ENCODE data around the gene TIRAP.

Gene TIRAP

DNA sequence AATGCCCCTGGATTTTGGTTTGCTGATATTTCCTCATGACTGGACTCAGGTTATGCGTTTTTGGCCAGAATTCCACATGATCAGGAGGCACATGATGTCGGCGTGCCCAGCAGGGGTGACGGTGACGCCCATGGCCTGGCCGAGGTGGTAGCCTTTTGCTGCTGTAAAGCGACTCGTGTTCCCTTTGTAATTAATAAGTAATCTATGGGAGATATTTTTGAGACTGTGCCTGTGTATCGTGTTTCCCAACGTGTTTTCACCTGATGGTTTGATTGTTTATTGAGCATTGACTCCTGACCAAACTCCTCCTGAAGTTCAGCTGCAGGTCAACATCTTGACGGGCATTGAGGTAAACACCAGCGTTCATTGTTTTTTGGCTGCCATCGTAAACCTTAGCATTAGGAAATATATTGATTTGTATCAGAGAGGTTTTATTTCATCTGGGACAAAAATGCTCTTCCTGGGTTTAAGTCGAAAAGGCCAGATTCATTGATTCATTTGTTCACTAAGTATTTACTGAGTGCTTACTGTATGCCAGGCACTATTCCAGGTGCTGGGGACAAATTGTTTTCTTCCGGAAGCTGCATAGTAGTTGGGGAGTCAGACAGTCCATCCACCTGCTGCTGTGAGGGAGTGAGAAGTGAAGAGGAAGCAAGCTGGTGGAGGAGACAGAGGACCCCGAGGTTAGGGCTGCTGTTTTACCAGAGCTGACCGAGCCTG lies 44.5 kb downstream of the TIRAP start:
- DNase-seq (ENCODE audit: low read depth), result no peak

DNA sequence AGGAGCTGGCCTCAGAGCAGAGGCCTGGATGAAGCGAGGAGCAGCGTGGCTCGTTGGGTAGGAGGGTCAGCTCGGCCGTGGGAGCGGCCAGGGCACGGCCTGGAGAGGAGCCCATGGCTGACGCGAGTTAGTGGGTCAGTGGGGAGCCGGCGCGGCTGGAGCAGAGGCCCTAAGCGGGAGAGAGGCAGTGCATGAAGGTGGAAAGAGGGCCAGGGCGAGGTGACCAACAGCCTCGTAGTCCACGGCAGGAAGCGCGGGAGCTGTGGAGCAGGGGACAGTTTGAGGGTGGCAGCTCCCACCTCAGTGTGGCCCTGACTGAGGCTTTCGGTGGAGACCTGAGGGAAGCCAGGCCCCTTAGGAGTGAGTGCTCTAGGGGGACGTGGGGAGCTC lies 45.1 kb downstream of the TIRAP start:
- DNase-seq (ENCODE audit: low read depth), result no peak

DNA sequence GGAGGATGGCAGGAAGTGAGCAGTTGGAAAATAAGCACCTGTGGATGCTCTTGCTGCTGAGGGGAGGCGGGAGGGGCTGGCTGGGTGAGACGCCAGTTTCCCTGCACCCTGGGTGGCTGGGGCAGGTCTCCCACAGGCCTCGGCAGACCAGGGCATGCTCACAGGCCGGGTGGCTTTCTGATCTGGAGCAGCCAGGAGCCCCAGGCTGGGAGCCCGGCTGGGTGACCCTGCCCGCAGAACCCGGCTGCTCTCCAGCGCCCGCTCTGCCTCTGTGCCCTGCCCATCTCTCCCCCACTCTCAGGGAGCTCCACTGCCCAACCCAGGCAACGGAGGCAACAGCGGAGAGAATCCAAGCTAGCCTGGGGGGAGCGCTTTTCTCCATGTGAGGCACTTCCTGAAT lies 45.6 kb downstream of the TIRAP start:
- no peak for DNase-seq (ENCODE audit: low read depth)

DNA sequence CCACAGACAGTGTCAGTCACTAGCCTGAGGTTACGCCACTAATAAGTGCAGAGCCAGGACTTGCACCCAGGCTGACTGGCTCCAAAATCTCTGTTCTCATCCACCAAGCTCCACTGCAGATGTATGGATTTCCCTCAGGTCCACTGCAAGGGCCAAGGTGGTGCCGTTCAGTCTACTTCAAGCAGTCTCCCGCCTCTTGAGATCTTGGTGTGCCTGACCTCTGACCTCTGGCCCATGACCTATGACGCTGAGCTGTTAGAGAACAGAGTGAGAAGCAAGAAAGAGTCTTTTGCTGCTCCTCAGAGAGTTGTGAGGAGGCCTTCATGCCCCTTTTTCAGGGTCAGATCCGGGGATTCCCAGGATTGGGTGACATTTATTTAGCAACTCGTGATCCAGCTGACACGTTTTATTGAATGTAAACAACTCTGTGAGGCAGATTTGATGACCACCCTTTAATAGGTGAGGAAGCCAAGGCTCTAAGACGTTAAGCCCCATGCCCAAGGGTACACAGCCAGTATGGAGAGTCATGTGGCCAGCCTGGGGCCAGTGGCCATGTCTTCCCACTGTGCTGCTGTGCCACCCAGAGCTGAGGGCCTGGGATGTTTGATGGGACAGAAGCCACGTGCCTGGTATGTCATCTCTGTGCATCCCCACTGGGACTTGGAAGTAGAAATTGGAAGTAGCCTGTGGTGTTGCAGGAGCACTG lies 46.2 kb downstream of the TIRAP start:
- DNase-seq (ENCODE audit: low read depth), result no peak

DNA sequence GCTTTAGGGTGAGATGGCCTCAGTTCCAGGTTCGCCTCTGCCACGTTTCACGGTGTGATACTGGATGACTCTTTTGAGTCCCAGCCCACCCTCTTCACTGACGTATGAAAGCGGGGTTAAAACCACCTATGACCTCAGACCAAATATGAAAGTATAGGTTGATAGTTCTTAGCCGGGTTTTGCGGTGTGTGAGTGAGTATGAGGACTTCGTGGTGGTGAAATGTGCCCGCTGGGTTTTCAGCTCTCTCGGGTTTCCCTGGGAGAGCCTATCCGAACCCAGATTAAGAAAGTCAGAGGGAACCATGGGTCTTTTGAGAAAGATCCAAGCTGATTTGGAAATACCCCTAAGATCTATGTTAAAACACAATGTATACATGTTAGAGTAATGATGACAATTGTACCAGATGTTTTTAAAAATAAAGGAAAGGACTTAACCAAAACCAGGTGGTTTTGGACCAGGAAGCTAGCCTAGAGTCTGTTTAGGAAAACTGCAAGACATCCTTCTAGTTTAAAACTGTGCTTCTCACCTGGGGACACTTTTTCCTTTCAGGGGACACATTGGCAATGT lies 46.8 kb downstream of the TIRAP start:
- DNase-seq (ENCODE audit: low read depth), result no peak

DNA sequence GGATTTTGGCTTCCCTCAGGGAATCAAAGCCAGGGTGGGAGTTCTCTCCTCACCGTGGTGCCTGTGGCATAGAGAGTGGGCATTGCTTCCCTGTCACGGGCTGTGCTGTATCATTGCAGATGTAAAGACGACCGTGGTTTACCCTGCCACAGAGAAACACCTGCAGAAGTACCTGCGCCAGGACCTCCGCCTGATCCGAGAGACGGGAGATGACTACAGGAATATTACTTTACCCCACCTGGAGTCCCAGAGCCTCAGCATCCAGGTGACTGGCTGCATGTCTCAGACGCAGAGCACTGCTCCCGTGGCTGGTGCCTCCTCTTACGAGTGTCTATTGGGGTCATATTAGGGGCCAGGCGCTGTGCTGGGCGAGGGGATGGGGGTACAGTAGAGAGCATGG lies 48.4 kb downstream of the TIRAP start:
- no peak for DNase-seq (ENCODE audit: low read depth)

DNA sequence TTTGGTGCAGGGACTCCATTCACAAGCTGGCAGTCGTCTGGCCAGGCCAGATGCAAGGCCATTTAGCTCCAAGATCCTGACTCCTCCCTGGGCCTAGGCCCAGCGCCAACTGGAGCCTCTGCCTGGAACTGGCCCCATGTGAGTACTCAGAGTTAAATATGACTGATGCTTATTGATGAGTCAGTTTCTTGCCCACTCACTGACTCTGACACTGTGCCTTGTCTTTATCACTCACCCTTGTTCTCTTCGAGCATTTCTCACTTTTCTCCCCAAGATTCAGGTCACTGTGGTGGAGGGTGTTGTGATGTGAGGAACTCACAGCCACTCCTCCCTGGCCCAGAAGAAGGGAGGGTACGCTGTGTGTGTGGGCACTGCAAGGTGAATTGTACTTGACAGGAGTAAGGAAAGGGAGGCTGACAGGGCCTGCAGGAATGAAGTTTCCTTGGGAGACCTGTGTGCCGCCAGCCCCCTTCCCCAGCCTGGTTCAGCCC lies 49.4 kb downstream of the TIRAP start:
- peak; percentile 92 for DNase-seq (ENCODE audit: low read depth)

DNA sequence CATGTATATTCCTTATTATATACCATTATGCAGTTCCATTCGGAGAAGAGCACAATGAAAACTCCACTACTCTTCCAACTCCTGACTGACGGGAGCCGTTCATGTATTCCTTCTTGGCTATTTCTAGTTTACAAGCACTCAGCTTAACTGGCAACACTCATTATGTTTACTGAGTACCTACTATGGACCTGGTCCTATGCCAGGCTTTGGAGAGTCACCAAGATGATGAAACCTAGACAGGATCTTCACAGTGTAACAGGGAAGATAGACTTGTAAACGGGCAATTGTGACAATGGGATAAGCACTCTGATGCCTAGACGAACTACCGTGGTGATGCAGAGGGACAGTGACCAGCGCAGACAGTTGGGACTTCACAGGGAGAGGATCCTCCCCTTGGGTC lies 50.2 kb downstream of the TIRAP start:
- no peak for DNase-seq (ENCODE audit: low read depth)

DNA sequence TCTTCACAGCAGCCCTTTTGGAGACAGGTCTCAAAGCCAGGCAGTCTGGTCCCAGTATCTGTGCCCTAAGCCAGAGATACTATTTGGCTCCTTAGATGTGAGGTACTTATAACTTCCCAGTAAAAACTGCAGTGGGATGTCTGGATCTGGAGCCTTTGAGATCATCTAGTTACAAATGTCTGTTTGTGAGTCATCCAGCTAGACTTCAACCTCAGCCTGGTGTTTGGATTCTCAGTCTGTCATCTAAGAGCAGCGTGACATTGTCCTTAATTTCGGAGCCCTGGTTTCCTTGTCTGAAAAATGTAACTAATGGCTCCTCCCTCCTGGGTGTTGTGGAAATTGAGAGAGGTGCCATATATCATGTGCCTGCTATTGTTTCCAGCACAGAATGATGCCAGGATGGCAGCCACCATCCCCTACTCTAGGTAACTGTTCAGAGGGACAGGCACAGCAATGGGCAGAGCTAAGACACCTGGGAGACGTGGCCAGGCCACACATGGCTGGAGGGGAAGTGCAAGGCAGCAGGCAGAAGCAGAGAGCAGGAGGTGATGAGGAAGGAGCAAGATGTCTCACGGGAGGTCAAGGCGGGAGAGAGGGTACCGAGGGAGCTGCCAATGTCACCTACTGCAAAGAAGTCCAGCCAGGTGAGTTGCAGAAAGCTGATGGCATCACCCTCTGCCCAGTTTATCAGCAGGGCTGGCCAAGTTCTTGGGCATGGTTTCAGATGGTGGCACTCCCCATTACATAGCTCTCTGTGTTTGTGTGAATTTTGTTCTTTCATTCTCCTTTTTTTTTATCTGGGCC lies 52.0 kb downstream of the TIRAP start:
- peak; percentile 74 for DNase-seq (ENCODE audit: low read depth)

DNA sequence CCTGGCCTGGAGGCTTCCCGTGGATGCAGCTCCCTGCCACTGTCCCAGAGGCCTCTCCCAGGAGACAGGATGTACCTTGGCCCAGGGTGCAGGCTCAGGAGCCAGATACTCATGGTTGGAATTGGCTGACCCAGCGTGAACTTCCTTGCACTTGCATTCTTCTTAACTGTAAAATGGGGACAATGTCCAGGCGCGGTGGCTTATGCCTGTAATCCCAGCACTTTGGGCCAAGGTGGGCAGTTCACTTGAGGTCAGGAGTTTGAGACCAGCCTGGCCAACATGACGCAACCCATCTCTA lies 52.5 kb downstream of the TIRAP start:
- no peak for DNase-seq (ENCODE audit: low read depth)

DNA sequence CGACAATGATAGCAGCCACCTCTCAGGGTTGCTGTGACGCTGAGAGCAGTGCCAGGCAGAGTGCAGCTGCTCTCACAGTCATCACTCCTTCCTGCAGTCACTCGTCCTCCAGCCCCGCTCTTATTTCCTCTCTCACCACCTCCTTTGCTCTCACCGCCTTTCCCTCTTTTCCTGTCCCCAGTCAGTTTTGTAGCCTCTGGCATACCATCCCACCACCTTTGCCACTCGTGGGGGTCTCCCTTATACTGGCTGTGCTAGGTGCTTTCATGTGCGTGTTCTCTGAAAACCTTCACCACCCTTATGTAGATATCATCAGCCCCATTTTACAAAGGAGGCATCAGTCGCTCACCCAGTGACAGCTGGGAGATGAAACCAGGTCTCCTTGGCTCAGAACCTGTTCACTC lies 53.2 kb downstream of the TIRAP start:
- DNase-seq (ENCODE audit: low read depth), result no peak

DNA sequence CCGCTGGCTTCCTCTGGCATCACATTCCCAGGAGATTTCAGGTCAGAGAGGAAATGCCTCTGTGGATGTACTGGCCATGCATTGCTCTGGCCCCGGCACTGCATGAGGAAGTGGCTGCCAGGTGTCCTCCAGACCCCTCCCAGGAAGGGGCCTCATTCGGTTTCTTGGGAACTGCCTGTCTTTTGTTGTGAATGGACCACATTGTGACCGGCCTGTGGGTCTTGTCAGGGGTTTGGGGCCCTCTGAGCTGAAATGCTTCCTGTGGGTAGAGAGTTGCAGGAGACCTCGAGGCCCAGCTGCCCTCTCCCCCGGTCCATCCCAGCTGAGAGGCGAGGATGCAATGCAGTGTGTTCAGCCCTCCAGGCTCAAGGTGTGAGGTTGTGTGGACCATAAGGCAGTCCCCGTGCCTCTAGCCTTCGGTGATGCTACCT lies 53.8 kb downstream of the TIRAP start:
- DNase-seq (ENCODE audit: low read depth), result peak; percentile 39

DNA sequence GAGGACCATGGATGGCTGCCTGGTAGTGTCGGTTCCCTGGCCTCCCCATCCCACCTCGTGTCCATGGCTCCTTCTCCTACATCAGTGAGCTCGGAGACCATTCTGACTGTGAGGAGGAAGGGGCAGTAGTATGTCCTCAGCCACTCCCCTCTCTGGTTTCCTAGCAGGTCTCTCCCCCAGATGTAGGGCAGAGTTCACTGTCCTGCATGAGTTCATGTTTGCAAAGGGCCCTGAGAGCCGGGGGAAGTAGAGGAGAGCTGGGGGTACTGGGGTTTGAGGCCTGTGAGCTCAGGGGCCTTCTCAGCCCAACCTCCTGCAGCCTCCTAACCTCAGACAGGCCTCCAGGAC lies 54.2 kb downstream of the TIRAP start:
- no peak for DNase-seq (ENCODE audit: low read depth)

DNA sequence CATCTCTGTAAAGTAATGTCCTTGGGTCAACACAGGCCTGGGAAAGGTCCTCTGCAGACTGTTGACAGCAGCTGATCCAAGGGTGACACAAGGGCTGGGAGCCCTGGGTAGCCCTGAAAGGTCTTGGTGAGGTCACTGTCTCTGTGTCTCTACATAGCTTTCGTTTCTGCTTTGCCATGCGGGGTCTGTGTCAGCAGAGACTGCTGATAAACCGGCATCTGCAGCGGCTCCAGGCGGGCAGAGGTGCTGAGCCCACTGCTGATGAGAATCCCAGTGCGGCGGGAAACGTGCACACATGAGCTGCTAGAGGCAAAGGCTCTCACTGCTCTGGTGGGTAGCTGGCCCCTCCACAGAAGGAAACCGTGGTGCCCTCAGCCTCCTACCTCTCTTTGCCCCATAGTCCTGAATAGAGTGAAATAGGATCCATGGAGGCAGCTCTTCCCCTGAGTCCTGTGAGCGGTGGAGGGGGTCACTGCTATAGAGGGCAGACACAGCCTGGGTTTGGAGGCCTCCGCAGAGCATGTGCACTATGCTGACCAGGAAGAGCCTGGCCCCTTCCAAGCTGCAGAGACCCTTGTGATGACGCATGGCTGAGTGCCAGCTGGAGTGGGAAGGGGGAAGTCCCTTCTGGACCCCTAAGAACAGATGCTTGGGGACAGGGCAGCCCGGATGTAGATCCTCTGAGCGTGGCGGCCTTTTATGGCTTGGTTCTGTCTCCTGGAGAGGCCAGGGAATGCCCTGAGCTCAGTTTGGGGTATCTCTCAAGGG lies 54.8 kb downstream of the TIRAP start:
- DNase-seq (ENCODE audit: low read depth), result no peak

DNA sequence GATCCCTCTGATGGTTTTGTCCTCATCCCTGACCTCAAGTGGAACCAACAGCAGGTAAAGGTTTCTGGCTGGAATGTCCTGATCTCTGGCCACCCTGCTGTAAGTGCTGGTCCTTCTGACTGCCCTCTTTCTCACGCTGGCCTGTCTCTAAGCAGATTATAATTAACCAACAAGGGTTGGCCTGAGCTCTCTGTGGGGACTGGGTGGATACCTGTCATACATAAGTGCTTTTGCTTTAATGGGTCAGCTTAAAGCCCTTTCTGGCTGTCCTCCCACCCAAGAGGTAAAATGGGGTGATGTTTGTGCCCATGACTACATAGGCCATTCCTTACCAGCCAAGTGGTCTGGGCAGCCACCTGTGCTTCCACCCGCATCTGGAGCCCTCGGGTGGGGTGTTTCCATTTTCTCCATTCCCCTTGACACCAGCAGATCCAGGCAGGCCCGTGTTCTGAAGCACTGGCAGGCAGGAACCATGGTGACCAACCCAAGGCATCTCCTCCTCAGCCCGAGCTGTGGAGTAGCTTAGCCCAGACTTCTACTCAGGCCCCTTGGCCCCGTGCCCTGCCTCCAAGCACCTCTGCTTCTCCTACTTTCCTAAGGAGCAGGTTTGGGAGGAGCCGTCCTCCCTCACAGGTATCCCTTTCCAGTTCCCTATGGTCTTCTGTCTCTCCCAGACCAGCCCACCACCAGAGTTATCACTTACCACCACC lies 55.6 kb downstream of the TIRAP start:
- no peak for DNase-seq (ENCODE audit: low read depth)

DNA sequence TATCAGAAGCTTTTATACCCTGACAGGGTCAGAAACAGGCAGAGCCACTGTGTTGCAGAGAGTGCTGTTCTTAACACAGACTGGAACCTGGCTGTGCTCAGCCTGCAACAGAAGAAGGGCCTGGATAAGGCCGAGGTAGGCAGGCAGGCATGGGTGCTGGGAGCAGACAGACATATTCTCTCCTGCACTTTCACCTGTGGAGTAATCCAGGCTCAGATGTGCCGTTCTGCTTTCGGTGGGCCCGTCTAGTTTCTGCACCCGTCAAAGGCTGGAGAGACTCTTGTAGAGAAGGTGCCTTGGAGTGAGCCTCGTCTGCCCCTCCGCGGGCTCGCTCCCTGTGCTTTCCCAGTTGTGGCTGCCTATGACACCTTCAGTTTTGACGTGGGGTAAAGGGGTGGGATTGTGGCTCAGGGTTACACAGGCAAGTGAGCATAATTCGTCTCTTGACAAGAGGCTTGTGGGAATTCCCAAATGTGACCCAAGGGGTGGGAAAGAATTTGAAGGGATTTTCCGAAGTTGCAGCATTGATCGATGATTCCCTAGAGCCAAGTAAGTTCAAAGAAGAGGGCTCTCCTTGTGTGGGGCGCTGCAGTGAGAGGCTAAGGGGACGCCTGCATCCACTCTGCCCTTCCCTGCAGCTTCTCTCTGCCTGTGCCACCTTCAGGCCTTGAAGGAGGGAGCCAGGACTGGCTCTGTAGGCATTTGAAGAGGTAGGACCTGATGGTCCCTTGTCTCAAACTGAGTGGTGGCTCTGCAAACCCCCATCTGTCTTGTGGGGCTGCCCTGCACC lies 56.4 kb downstream of the TIRAP start:
- DNase-seq (ENCODE audit: low read depth), result no peak

DNA sequence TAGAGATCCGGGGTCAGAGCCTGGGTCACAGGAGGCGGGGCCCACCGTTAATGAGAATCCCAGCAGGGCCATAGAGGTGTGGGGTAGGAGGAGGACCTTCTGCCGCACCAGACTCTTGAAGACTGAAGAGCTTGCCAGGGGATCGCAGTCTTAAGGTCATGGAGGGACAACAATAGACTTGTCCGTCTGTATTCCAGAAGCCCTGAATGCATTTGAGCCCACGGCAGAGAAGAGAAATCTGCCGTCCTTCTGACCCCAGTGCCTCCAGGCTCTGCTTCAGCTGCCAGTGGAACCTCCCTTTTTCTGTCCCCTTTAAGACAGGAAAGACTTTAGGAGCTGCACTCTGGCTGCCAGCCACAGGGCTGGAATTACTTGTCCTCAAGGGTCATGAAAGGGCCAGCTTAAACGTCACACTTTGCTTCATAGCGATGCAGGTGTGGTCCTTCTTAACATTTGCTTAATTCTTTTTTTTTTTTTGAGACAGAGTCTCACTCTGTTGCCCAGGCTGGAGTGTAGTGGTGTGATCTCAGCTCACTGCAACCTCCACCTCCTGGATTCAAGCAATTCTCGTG lies 57.1 kb downstream of the TIRAP start:
- no peak for DNase-seq (ENCODE audit: low read depth)

DNA sequence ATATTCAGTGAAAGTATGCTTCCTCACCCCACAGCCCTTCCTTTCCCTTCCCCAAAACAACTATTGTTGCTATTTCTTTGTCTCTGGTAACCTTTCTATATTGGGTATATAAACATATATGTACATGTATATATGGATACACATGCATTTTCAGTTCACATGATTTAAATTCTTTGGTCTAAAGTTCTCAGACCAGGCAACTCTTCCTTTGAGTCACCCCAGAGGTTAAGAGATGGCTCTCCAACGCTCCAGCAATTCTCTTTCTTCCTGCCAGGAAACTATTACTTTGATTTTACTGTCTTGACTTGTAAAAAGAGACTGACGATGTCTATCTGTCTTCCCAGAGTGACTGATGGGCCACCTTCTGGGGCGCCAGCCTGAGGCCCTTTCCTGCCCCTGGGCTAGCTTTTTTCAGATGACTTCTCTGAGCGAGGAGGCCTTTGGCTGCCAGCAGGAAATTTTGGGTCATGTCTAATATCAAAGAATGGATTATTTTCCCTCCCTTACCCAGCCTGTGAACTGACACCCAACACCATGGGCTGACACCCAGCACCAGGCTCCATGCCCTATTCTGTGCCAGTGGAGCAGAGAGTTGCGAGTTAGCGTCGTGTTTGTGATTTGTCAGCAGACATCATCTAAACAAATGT lies 58.2 kb downstream of the TIRAP start:
- peak; percentile 35 for DNase-seq (ENCODE audit: low read depth)

DNA sequence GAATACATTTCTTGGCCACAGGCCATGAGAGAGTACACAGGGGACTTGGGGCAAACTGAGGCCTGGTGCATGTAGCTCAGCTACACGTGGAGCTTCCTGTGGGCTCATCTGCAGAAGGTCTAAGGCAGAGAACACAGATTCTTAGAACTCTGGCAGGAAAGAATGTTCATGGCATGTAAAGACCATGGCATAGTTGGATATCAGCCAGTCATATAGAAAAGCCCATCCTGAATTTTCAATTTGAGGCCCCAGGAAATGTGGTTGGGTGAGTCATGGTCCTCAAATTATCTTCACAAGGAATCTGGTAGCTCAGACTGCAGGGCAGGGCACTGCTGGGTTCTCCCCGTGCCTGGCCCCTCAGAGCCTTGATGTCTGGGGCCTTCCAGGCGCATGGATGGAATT lies 58.9 kb downstream of the TIRAP start:
- peak; percentile 94 for DNase-seq (ENCODE audit: low read depth)

DNA sequence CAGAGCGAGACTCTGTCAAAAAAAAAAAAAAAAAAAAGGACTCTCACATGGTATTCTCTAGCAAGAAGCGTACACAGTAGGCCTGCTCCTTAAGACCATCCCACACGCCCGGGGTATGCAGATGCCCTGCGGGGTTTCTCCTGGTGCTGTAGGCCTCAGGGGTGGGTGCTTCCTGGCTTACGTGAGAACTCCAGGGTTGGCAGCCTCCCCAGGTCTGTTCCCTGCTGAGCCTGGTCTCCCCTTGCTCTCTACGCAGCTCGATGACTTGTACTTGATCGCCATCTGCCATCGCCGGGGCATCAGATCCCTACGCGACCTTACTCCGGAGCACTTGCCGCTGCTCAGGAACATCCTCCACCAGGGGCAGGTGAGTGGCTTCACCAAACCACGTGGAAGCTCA lies 60.2 kb downstream of the TIRAP start:
- no peak for DNase-seq (ENCODE audit: low read depth)
